KMS-11 (cell line): ENCODE data around the gene SLC6A17.

Experiments used
- H2AFZ ChIP-seq: fragments of 200-600 bp; sonication (generic); 2 replicates; pipeline ENCODE4 v1.6.1; 2016; ENCODE audit warnings: antibody characterized with exemption, mixed run types, low read depth
- H3K27ac ChIP-seq: fragments of 200-600 bp; sonication (generic); 2 replicates; pipeline ENCODE4 v1.6.1; 2016; ENCODE audit warnings: mild to moderate bottlenecking, mixed run types
- H3K27me3 ChIP-seq: fragments of 200-600 bp; sonication (generic); 2 replicates; pipeline ENCODE4 v1.6.1; 2017; ENCODE audit warnings: mild to moderate bottlenecking, low read depth, mixed run types, moderate library complexity; ENCODE audit not compliant: insufficient read depth
- H3K36me3 ChIP-seq: fragments of 200-600 bp; sonication (generic); 2 replicates; pipeline ENCODE4 v1.6.1; 2017; ENCODE audit warnings: mild to moderate bottlenecking, mixed run types; ENCODE audit not compliant: insufficient read depth
- H3K4me1 ChIP-seq: fragments of 200-600 bp; sonication (generic); 2 replicates; pipeline ENCODE4 v1.6.1; 2016; ENCODE audit warnings: mild to moderate bottlenecking, low read depth, mixed run types; ENCODE audit not compliant: poor library complexity, severe bottlenecking
- H3K4me2 ChIP-seq: fragments of 200-600 bp; sonication (generic); 2 replicates; pipeline ENCODE4 v1.7.0; 2016; ENCODE audit warnings: mild to moderate bottlenecking, mixed run types
- H3K4me3 ChIP-seq: fragments of 200-600 bp; sonication (generic); IDR thresholded peaks from 2 replicates; pipeline ENCODE4 v1.6.1; 2017; ENCODE audit warnings: low read depth, low read length, mixed read lengths; ENCODE audit not compliant: insufficient read depth
- H3K79me2 ChIP-seq: fragments of 200-600 bp; sonication (generic); 2 replicates; pipeline ENCODE4 v1.6.1; 2016; ENCODE audit warnings: low read depth, mixed run types; ENCODE audit not compliant: insufficient read depth
- H3K9ac ChIP-seq: fragments of 200-600 bp; sonication (generic); 2 replicates; pipeline ENCODE4 v1.6.1; 2016; ENCODE audit warnings: mild to moderate bottlenecking, mixed run types
- H4K20me1 ChIP-seq: fragments of 200-600 bp; sonication (generic); 2 replicates; pipeline ENCODE4 v1.6.1; 2016; ENCODE audit warnings: mild to moderate bottlenecking, mixed run types; ENCODE audit not compliant: insufficient read depth
- CTCF ChIP-seq: fragments of 200-600 bp; sonication (generic); conservative IDR thresholded peaks from 2 replicates; pipeline ENCODE4 v1.6.1; 2017; ENCODE audit warnings: low read depth, mild to moderate bottlenecking, antibody characterized with exemption, low read length, moderate library complexity, mixed read lengths

The SLC6A17 gene

DNA sequence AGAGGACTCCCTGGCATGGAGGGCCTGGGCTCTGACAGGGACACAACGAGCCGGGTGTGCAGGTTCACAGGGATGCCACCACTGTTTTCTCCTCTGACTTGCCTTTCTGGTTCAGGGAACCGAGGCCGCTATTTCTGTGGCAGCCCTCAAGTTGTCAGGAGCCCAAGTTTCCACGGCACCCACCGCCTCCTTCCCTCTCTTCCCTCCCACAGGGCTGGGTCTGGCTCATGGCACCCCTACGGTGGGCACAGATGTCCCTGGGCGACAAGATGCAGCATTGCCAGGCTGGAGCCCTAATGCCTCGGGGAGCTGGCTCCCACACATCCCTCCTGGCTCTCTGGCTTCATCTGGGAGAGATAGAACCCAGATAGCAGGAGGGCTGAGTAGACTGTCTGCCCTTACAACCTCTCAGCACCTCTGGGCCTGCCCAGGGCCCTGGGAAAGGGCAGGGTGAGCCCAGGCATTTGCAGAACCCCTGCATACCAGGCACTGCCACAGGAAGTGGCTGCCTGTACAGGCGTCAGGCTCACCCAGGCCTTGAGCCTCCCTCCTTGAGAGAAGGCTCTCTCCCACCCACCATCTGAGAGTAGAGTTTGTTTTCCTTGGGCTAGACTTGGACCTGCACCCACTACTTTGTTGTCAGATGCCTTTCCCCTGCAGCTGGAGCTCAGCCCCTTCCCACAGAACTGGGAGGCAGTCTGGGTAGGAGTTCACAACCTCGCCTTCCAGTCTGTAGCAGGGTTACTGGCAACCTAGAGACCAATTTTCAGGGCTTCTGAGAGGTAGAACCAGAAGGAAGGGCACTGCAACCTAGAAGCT lies 80.3 kb downstream of the SLC6A17 start:
- Histone ChIP-seq H4K20me1 (no peaks in the 10 kb centered on the region), H3K27ac (no peak overlapping the region), H3K4me2 (no peak overlapping the region), H3K9ac (no peak overlapping the region), H3K79me2 (no peaks in the 10 kb centered on the region), H3K36me3 (no peaks in the 10 kb centered on the region), H3K4me3 (no peak overlapping the region), H3K4me1 (no peaks in the 10 kb centered on the region), H2AFZ (no peak overlapping the region), H3K27me3 (no peaks in the 10 kb centered on the region)
- TF ChIP-seq CTCF, result no peak

- H3K27me3 ChIP-seq, result no peaks in the 10 kb centered on the region
- H3K27ac ChIP-seq, result no peak overlapping the region
- no peaks in the 10 kb centered on the region for H3K79me2 ChIP-seq
- H3K36me3 ChIP-seq, result no peaks in the 10 kb centered on the region
- no peak overlapping the region for H3K4me3 ChIP-seq
- H2AFZ ChIP-seq, result no peak overlapping the region
- no peaks in the 10 kb centered on the region for H3K4me1 ChIP-seq
- no peak for TF ChIP-seq CTCF
- no peak overlapping the region for H3K9ac ChIP-seq
- H4K20me1 ChIP-seq, result no peaks in the 10 kb centered on the region
- H3K4me2 ChIP-seq, result no peak overlapping the region
Measured at GRCh38 chr1:110233861-110234260, 83.6 kb downstream of the SLC6A17 start.

DNA sequence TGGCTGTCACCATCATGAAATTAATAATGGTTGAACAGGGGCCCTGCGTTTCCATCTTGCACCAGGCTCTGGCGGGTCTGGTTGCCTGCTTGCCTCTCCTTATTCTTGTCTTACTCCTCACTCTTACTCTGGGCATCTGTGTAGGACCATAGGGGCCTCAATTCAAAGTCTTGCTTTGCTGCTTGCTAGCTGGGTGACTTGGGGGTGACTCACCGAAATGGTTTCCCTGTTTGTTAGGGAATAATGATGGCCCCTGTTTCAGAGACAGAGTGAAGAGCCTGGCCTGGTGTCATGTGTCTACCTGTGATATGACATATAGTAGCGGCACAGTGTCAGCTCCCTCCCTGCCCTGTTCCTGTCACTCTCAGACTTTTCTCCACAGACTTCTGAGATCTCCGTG lies 84.4 kb downstream of the SLC6A17 start:
- Histone ChIP-seq H3K4me3 (no peak overlapping the region), H2AFZ (no peak overlapping the region), H3K27me3 (no peaks in the 10 kb centered on the region), H3K27ac (no peak overlapping the region), H3K9ac (no peak overlapping the region), H3K4me1 (no peaks in the 10 kb centered on the region), H4K20me1 (no peaks in the 10 kb centered on the region), H3K36me3 (no peaks in the 10 kb centered on the region), H3K4me2 (no peak overlapping the region), H3K79me2 (no peaks in the 10 kb centered on the region)
- no peak for TF ChIP-seq CTCF

DNA sequence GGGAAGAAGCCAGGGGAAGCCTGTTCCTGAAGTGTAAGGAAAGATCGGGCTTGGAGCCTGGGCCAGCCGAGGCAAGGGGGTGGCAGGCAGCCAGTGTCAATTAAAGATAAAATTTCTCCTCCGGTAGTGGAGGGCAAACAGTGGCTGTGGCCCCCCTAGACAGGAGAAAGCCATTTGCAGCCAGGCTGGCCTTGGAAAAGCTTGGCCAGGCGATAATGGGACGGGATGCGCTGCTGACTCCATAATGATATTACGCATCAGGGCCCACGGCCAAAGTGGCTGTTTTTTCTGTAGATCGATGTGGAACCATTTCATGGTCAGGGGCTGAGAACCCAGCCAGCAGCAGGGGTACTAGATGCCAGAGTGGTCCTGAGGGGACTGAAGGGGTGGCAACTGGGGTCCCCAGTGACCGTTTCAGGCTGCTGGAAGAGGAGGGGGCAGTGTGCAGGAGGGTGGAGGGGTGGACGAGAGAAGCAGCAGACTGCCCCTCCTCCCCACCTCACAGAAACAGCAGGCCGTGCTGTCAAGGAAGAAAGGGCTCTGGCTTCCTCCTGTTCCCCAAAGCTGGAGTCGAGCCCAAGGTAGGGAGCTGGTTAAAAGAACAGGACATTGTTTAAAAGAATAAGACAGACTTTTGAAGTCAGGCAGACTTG lies 85.0 kb downstream of the SLC6A17 start:
- Histone ChIP-seq H4K20me1 (no peaks in the 10 kb centered on the region), H3K36me3 (no peaks in the 10 kb centered on the region), H3K27ac (no peak overlapping the region), H3K9ac (no peak overlapping the region), H3K4me2 (no peak overlapping the region), H3K79me2 (no peaks in the 10 kb centered on the region), H3K27me3 (no peaks in the 10 kb centered on the region), H3K4me1 (no peaks in the 10 kb centered on the region), H3K4me3 (no peak overlapping the region), H2AFZ (no peak overlapping the region)
- TF ChIP-seq CTCF, result no peak
